Measurements from ENCODE around the gene COX10.

GRCh38 chr17:14104734-14105133 is 35.4 kb downstream of the COX10 start:
- TF ChIP-seq POLR2A (IDR thresholded peaks at IDR 0.05), result no peak
- TF ChIP-seq CTCF (IDR thresholded peaks at IDR 0.05), result no peak

Data from body of pancreas (tissue), 4 donors.